SW 1271 (cell line): ENCODE measurements around the gene PUM1.

Experiments used
- DNase-seq, 2 experiments: peaks; one replicate each; lab custom pipeline; 2025; lab: John Stamatoyannopoulos, UW

Gene PUM1

DNA sequence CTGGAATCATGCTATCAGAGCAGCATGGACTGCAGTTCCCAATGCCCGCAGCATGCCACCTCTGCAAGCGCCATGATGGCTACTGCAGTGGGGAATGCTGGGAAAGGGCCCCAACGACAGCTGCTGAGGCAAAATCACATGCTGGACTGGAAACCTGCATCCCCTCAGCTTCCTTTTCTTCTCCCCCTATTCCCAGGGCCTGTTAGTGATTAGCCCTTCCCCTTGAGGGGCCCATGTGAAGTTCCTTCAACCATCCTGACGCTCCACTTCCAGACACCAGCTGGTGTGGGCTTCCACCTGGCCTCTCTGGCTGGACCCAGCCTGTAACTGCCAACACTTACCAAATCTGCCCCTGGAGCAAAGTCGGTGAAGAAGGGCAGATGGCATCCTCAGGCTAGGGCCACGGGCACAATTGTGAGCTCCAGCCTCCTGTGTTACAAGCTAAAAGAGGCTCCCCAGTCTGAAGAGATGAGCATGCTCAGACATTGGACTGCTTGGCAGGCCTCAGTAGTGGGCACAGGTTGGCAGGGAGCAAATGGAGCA, 134.8 kb downstream of the PUM1 start:
- DNase-seq = no peak

DNA sequence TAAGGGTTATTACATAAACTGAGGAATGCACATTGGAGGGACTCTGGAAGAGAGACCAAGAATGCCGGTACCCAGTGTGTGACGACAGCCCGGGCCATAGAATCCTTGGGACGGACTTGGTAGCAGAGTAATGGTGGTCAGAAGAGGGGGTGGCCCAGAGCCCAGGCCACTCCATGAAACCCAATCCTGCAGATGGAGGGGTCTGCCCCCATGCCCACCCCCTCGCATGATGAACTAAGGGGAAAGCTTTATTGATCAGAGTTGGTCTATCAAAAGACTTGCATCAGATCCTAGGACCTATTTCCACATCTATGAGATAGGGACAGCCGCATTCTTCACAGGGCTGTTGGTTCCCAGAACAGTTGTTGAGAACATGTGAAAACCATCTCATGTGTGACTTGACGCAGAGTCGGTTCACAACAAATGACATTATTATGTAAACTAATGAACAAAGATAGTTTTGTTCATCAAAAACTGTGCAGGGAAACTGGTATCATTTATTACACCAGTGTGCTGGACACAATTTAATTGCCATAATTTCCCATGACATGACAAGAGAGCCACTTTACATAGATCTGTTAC, 135.5 kb downstream of the PUM1 start:
- no peak for DNase-seq

DNA sequence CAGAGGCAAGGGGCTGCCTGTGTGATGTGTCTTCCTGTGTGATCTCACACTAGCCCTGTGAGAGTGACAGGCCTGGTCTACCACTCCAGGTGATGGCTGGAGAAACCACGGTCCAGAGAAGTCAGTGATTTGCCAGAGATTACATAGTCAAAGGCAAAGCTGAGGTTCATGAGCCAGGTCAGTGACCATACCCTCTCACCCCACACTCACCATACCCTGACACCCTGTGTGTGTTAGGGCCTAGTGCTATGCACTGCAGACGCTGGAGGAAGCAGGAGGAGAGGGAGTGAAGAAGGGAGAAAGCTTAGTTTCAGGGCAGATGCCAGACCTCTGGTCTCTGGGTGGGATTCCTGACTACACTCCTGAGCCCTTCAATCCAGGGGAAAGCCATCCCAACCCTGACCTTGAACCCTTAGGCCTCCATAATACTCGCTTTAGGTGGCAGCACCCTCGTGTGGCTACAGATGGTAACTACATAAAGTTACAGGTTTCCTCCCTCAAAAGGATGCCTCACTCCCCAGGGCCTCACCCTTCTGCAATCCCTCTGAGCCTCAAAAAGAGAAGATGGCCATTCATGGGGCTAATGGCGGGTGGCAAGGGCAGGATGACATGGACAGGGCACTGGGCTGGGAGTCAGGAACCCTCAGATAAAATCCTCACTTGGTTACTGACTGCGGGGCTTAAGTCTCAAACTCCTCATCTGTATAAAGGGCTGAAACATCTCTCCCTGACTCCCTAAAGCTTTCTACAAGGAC, 136.2 kb downstream of the PUM1 start:
- peak in 1 of 2 experiments; percentile 20 for DNase-seq

DNA sequence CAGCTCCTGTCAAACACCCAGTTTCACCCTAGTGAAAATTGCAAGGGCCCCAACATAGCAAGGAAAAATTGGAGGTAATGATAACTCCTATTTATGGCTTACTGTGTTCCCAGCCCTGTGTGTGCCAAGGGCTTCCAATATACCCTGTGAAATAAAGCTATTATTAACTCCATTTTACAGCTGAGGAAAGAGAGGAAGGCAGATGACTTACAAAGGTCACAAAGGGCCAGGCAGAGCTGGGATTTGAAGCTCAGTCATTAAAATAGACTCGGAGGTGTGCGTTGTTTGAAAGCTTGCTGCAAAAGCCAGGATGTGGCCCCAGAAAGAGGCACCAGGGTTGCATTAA, 136.8 kb downstream of the PUM1 start:
- DNase-seq = no peak

DNA sequence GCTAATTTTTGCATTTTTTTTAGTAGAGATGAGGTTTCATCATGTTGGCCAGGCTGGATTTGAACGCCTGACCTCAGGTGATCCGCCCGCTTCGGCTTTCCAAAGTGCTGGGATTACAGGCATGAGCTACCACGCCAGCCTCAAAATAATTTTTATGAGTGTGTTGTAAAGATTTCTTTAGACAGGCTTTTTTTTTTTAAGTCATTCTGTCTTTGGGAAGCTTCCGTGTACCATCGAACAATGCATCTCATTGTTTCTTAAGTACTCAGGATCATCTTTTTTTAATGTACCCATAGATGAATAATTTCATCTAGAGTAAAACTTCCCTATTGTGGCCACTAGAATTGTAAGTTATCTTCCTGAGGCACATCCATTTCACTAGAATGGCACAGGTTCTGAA, 137.3 kb downstream of the PUM1 start:
- DNase-seq = no peak

DNA sequence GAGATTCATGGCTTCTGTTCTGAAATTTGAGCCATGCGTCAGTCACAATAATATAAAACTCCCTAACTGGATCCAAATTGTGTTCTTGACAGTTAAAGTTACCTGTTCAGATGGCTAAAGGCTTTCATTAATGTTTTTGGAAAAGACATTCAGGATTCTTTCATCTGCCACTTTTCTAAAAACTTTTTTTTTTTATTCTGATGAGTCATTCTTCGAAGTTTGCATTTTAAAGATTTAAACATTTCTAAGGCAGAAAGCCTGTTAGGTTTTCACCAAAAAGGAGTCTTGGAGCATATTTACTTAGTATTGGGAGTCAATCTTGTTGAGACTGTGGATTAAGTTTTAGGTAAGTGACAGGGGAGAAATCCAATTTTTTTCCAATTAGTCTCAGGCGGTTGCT, 138.1 kb downstream of the PUM1 start:
- no peak for DNase-seq

DNA sequence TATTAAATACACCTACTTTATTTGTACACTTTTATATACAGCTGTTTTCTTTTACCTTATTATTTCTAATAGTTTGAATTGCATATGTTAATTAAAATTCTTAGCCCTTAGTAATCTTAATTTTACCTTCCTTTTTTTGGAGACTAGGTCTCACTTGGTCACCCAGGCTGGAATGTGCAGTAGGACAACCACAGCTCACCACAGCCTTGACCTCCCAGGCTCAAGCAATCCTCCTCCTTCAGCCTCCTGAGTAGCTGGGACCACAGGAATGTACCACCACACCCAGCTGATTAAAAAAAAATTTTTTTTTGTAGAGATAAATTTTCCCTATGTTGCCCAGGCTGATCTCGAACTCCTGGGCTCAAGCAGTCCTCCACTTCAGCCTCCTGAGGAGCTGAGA, 141.9 kb downstream of the PUM1 start:
- DNase-seq = no peak

DNA sequence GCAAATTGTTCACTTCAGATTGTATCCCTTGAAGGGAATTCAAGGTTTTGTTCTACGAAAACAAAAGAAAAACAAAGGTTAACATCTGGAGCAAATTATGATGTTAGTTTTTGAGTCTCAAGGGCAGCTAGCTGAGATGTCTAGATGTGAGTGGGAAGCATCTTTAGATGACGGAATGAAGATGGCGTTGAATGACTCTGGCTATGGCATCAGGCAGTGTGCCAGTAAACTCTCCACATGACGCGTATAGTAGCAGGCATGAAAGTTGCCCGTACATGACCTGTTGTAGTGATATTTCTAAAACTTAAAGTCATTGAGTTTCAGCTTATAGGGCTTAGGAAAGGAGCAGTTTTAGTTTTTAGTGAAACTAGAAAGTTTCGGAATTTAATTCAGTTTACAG, 144.7 kb downstream of the PUM1 start:
- DNase-seq = no peak

DNA sequence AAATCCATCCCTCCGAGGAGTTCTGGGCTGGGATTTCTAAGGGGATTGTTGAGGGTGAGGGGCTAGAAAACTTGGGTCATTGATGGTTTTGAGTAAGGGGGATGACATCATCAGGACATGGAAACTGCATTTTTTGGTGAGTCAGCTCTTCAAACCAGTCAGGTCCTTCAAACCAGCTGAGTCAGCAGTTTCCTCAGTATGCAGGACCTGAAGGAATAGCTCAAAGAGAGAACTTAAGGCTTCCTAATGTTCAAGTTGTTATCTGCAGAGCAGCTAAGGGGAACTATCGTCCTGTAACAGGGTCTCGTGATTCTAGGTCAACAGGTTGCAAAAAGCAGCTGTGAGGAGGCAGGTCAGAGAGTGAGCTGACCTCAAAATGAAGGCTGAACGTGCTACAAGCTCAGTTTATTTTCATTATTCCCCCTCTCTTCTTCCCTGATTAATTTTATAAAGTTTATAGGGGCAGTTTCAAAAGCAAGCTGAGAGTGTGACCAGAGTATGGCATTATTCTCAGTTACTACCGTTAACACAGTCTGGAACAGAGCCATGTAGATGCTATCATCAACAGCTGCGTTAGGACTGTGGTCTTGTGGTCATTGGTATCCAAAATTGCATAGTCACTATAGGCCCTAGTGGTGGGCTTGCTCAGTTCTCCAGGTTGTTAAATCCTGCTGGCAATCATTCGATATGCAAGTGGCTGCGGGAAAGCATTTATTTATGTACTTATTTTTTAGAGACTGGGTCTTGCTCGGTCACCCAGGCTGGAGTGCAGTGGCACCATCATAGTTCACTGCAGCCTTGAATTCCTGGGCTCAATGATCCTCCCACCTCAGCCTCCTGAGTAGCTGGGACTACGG, 146.3 kb downstream of the PUM1 start:
- no peak for DNase-seq

DNA sequence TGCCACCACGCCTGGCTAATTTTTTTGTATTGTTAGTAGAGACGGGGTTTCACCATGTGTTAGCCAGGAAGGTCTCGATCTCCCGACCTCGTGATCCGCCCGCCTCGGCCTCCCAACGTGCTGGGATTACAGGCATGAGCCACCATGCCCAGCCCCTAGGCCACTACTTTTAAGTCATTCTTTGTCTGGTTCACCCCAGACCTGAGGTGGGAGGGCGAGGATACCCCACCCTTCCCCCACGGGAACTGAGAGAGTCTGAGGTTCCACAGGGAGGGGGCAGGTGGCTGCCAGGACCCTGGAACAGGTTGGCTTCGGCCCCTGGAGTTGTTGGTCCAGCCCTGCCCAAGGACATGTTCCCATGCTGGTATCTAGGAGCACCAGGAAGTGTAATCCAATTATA, 149.2 kb downstream of the PUM1 start:
- no peak for DNase-seq

DNA sequence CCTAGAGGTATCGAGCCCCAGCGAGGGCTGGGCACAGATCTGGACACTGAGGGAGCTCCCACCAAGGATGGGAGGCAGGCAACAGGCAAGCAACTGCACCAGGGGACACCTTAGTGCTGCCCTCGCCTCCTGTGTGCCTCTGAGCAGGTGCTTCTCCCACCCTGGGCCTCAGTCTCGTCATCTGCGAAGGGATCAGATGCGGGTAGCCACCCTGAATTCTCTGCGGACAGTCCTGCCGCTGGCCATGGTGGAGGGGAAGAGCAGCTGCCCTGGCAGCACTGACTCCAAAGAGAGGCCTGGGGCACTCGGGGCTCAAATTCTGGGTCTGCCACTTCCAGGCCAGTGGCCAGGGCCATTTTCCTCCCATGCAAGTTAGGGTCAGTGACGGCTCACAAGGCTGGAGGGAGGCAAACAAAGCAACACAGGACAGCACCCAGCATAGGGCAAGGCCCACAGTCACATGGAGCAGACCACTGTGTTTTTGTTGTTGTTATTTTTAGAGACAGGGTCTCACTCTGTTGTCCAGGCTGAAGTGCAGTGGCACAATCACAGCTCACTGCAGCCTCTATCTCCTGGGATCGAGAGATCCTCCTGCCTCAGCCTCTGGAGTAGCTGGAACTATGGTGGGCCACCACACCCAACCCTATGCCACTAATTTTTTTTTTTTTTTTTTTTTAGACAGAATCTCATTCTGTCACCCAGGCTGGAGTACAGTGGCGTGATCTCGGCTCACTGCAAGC, 149.9 kb downstream of the PUM1 start:
- DNase-seq = no peak

DNA sequence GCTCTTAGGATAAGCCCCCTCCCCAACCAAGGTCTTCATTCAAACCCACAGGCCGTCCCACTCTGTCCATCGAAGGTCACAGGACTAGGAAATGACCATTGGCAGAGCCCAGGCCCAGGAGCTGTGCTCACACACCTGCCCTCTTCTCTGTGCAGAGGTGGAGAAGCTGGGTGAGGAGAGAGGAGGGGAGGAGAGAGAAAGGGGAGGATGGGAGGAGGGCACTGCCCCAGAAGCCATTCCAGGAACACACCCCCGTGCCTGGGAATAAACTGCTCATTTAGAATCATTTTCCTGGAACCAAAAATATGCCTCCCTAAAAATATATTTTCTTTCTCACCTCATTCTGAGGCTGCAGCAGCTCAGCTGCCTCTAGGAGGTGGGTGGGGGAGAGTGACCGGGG, 150.6 kb downstream of the PUM1 start:
- DNase-seq = no peak

DNA sequence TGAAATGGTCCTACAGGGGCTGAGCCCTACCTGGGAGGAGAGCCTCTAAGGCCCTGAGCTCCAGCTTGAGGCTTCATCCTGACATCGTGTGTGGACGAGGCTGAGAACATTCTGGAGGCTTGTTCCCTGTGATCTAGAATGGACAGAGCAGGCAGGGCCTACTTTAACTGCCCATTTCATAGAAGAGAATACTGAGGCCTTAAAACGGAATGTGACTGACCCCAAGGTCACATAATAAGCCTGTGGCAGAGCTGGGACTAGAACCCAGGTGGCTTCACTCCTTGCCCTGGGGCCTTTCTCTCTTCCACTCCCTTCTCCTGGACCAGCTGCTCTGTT, 151.0 kb downstream of the PUM1 start:
- no peak for DNase-seq

DNA sequence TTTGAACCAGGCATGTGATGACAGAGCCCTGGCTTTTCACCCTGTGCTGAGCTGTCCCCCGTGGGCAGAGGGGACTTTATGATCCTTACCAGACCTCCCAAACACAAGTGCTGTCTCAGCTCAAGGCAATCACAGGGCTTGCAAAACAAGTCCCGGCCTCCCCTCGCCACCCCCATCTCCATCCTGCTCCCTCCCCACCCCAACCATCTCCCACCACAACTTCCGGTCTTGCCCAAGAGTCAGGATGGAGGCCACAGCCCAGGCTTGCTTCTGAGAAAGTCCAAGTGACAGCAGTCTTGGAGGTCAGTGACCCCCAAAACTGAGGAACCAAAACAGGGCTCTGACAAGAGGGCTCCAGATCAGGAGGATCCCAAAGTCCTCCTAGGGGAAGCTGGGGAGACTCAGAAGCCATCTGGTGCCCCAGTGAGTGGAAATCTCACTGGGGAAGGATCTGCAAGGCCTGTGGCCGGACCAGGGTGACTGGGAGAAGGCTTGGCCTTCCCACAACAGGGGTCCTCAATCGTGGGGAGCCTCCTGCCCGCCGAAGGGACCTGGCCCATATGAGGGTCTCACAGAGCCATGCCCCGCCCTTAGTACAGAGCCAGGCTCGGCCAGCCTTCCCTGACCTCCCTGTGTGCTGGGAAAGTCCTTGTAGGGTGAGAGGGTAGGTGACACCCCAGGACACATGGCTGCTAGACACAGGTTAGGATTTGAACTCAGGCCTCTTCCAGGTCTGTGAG, 152.4 kb downstream of the PUM1 start:
- DNase-seq = no peak

DNA sequence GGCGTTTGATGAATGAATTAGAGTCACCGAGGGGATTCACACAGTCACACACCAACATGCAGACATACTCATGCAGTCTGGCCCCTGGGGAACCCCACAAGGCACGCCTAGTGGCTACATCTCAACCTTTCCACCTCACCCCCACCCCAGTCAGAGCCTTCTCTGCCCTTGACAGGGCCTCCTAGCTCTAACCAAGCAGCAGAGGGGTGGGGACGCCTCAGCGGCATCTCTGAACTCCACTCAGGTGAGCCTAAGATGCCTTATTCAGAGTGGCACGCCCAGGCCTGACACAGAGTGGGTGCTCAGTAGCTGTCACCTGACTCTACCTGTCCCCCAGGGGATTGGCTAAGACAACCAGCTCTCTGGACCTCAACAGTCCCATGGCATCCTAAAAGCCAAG, 153.3 kb downstream of the PUM1 start:
- DNase-seq = no peak

DNA sequence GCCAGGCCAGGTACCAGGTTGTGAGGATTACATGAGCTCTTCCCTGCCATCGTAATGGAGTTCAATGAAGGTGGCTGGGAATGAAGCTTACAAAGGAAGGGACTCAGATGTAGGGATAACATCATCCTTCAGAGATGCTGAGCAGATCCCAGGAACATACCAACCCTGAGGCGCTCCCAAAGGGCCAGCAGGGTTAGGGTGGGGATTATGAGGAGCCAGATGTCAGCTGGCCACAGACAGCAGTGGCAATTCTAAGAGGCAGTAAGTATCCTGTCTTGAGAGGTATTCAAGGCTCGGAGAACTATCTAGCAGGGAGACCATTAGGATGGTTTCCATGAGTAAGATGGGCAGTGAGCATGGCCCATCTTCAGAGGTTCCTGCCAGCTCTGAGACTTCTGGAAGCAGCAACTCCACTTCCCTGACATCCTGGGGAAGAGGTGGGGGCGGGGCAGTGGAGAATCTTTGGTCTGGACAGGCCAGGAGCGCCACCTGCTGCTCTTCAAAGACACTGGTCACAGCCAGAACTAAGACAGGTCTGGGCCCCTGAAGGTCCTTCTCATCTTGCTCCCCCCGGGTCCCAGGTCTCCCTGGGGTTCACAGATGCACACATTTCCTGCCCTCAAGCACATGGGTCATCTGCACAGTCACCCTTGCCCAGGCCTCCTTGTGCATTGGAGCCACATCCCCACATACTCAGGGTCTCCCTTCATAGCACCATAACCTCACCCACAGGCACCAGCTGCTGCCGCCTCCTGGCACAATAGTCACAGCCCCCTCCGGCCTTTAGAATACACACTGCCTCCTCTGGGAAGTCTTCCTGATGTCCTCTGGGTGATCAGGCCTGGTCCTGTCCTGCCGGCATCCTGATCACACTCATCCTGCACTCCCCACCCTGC, 154.2 kb downstream of the PUM1 start:
- DNase-seq = peak; percentile 40 to 61

DNA sequence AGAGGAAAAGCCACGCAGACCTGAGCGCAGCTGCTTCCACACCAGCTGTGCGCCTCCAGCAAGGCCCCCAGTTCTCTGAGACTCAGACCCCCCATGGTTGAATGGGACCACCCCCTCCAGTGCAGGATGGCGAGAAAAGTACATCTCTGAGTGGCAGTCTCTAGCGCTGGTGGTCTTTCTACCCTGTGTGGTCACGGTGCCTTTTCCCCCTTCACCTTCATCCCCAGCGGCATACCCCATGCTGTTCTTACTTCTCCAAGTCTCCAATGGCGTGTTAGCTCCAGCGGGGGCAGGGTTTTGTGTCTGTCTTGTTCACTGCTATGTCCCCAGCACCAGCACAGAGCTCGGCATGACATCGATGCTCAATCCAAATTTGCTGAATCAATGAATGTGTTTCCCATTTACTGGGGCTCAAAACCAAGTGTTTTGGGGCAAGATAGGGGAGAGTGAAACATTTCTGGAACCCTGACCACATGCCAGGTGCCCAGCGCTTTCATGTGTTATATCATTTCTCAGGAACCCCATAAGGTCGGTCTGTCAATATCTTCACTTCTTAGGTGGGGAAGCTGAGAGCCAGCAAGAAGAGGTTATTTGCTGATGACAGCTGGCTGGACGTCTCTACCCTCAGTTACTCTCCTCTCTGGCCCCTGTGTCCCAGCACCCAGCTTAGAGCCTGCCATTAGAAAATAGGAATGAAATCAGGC, 156.0 kb downstream of the PUM1 start:
- DNase-seq = no peak

DNA sequence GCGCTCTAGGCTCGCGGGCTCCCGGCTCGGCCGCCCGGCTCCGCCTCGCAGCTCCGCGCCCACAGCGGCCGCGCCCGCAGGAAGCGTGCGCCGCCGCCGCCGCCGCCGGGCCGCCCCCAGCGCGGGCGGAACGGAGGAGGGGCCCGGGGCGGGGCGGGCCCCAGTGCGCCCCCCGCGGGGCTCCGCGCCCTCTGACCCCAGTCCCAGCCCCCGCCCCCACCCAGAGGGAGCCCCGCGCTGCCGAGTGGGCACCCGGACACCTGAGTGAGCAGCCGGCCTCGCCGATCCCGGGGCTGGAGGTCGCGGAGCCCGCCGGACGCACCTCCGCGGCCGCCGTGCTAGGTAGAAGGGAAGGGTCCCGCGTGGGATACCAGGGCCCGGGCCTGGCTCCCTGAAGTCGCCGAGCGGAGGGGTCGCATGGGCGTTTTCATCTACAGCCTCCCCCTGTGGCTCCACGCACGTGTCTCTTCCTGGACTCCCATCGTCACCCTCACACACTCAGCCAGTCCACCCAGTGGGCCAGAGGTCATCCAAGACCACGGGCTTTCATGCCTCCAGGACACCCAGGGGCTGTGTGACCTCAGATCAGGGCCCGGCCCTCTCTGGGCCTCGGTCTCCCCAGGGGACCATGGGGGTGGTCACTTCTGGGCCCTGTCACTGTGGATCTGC, 156.7 kb downstream of the PUM1 start, which contains the start of gene SDC3:
TSS of gene SDC3 (minus strand) at position 63 of the 669 bp plus-strand sequence. CDS start 172 bp downstream, outside the sequence.
- no peak for DNase-seq

DNA sequence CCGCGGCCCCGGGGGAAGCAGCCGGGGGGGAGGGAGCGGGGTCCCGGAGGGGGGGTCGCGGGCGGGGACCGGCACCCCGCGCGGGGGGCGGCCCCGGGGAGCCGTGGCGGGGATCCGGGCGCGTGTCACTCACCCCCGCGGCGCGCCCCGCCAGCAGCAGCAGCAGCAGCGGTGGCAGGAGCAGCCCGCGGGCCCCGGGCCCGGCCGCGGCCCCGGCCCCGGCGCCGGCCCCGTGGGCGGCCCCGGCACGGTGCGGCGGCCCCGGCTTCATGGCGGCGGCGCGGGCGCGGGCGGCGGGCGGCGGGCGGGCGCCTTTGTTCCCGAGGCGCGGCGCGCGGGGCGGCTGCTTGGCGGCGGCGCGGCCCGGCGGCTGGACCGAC, 157.2 kb downstream of the PUM1 start:
- DNase-seq = no peak
